H1 (cell line): Measurements from ENCODE around the gene C2. TPM values are rescaled to one million over a fixed set of nuclear protein-coding genes. Genes with fewer than 3 reads are reported as not detected.

Source experiments
- CHD1 ChIP-seq: IDR thresholded peaks from 2 replicates; pipeline ENCODE4 v1.6.1; 2012; ENCODE audit warnings: low read depth, low read length, improper control_type of control experiment
- EGR1 ChIP-seq: IDR thresholded peaks from 2 replicates; pipeline ENCODE4 v1.6.1; 2011; ENCODE audit warnings: low read depth, low read length, borderline replicate concordance
- PHF8 ChIP-seq: fragments of 200-600 bp; sonication (generic); conservative IDR thresholded peaks from 2 replicates; pipeline ENCODE4 v1.7.1; 2012; ENCODE audit warnings: low read depth, mild to moderate bottlenecking, inconsistent platforms, low read length, moderate library complexity
- SIX5 ChIP-seq: IDR thresholded peaks from 2 replicates; pipeline ENCODE4 v1.6.1; 2011; ENCODE audit warnings: mild to moderate bottlenecking, low read depth, low read length
- polyA plus RNA-seq, 7 experiments: library from polyadenylated mRNA; depleted of rRNA in 3 of 7; stranded (reverse) in 5 of 7; unstranded in 2 of 7; fragments of >200 nt in 5 of 7; fragments of 200-250 nt in 2 of 7; gene quantifications; 1 replicate in 5 of 7; 2 replicates in 1 of 7; 4 replicates in 1 of 7; pipeline versions ENCODE4 v1.2.1 to v1.2.3, GENCODE V29; 2011 to 2013; ENCODE audit warnings: missing spikeins in 2 of 7, mixed read lengths in 2 of 7
- total RNA-seq: library from RNA; stranded (reverse); fragmentation: NEBNext Ultra II Directional; extraction: Animal tissue kit (Norgen Biotek cat#: 25700); gene quantifications from 2 replicates; pipeline ENCODE4 v1.2.1, GENCODE V29; 2021

The C2 gene
- total and polyA plus RNA-seq, 2 of the 8 experiments (the other 6 are each of a cell fraction or from before 2014, with no cell fraction given), result 0.26 to 0.38 TPM

DNA sequence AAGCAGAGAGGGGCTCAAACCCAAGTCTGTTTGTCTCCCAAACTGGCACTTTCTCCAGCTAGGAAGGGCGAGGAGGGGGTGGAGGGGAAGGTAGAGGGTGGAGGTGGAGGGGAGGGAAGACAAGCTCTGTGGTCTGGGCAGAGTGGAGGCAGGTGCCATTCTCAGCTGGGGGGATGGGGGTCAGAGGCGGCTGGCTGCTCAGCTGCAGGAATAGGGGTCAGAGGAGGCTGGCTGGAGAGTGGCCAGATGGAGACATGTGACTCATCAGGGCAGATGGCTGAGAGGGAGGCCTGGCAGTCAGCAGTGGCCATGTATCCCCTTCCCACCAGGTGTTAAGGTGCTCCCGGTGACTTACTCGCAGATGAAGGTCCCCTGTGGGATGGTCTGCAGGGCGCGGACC is 45.2 kb upstream of the C2 start (continued):
- TF ChIP-seq PHF8 (no peak), CHD1 (no peak), SIX5 (no peak), EGR1 (no peak)
